Measurements from ENCODE around the gene SEC14L5.
"Not testable (repeated sequence)": the region's sequence is repeated elsewhere in the genome, so short reads cannot be mapped to it uniquely, and the experiment has no call there.

The SEC14L5 gene

DNA sequence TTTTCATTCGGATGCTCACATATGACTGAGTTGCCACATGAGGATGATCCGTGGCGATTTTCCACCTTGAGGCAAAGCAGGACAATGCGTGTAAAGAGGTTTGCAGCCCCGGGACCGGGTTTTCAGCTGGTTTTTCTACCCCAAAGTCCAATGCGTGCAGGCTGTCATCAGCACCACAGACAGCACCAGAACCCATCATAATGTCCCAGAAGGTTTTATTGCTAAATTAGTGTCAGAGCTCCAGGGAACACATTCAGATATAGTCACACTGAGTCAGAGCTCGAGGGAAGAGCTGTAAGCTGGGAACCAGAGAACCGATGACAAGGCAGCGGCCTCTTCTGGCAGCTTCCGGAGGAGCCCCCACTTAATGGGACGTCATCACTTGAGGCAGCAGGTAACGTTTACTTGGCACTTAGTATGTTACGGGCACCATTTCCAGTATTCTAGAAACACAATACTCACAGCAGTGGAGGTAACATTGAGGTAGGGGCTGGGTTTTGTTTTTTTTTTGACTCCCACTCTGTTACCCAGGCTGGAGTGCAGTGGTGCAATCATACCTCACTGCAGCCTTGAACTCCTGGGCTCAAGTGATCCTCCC, 84.5 kb downstream of the SEC14L5 start:
- DNase-seq, result no peak

DNA sequence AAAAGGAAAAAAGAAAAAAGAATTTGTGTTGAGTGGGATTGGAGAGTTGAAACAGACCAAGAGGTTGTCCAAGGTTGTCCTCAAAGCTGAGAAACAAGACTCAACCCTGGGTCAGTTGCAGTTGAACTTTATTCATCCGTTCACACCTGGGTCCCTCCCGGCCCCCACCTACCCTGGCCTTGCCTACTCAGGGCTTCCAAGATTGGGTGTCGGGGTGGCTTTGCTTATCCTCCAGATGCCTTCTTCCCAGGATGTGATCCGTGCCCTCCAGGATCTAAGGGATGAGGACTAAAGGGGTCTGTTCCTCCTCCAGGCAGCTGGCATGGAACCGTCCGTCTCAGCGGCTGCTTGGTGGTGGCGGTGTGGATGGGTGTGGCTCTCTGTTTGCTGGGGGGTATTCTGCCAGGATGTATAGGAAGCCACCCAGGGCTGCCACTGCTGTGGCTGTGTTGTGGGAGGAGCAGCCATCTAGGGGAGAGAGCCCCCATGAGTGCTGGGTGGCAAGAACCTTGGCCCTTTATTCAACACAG, 85.9 kb downstream of the SEC14L5 start:
- no peak for DNase-seq

DNA sequence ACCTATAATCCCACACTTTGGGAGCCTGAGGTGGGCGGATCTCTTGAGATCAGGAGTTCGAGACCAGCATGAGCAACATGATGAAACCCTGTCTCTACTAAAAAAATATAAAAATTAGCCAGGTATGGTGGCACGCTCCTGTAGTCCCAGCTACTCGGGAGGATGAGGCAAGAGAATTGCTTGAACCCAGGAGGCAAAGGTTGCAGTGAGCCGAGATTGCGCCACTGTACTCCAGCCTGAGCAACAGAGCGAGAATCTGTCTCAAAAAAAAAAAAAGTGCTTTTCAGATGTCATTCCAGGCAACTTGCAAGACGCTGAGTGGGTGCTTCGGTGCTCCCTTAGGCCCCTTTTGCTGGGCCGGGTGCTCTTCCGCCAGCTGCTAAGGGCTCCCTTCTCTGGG, 86.5 kb downstream of the SEC14L5 start:
- not testable (repeated sequence) for DNase-seq

DNA sequence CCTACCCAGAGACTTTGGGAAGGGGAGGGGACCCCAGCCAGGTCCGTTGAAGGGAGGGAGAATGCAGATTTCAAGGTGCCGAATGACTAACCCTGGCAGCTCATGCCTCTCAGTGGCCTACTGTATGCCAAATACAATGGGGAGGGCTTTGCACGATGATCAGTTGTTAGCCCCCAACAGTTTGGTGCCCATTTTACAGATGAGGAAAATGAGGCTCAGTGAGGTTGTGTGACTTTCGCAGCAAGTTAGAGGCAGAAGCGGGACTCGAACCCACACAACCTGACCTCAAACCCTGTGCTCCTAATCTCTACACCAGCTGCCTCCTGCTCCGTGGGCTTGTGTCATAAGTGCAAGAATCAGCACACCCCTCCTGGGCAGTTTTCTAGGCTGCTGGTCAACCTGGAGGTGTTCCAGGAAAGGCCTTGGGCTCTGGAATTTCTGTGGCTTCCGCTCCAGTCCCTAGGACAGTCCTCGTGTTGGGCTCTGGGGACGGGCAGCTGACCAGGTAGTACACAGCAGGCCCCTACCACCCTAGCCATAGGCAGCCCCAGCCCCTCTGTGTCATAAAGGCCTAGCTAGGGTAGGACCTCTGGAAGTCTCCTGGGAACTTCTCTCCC, 87.5 kb downstream of the SEC14L5 start:
- DNase-seq, result no peak

DNA sequence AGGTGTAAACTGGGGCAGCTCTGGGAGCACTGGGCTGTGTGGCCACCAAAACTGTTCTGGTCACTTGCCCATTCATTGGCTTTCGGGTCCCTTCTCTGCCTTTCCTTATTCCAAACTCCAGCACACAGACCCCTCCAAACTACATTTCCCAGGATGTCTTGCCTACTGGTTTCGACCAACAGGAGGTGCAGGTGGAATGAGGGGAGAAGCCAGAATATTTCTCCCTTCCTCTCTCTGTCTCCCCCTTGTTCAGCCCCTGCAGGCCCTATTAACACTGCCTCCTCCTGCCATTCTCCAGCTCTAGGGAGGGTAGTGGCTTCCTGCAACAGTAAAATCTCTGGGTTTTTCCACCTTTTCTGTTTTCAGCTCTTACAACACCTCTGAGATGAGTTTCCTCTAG, 88.8 kb downstream of the SEC14L5 start:
- DNase-seq, result no peak

DNA sequence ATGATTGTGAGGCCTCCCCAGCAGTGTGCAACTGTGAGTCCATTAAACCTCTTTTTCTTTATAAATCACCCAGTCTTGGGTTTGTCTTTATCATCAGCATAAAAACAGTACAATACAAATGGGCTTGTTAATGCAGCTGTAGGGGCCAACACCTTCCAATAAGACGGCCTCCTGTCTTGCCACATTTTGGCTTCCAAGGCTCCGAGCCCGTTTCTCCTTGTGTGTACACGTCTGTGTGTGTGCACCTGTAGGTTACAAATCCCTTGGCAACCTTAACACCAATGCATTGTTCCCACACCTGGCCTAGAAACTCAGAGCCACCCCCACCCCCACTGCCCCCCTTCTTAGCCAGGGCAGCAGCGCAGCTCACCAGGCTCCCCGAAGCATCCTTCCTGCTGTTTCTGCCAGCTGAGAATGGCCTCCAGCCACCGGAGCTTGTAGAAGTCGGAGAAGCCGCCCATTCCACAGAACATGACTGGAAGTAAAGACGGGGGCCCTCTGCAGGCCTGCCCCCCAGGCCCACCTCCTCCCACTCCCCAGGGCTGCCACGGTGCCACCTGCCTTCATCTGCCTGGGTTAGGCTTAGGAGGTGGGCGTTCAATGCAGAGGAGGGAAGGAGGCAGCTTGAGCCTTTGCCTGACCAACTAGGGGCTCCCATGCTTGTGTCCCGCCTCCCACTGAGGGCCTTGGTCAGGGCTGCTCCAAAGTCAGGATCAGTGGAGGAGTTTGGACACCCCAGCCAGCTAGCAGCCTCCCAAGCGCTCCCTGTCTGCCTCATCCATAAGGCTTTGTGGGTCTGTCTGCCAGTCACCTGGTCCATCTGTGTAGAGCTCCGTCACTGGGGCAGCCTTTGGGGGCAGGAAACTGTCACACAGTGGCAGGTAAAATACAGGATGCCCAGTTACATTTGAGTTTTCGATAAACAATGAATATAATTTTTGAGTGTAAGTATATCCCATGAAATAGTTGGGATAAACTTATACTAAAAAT, 97.0 kb downstream of the SEC14L5 start:
- DNase-seq, result no peak

DNA sequence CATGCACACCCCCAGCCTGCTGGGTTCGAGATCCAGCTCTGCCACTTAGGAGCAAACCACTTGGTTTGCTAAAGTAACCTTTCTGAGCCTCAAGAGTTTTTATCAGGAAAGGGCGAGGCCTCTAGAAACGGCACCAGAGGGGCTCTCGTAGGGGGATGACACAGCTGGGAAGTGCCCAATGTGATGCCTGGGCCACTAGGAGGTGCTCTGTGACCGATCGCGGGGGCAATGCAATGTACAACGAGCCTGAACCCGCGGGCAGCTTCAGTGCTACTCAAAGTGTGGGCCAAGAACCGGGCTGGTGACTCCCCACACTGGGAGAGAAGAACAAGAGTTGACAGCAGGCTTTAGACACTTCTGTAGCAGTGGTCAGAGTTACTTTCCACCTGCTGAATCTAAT, 98.2 kb downstream of the SEC14L5 start:
- DNase-seq, result peak; percentile 40

DNA sequence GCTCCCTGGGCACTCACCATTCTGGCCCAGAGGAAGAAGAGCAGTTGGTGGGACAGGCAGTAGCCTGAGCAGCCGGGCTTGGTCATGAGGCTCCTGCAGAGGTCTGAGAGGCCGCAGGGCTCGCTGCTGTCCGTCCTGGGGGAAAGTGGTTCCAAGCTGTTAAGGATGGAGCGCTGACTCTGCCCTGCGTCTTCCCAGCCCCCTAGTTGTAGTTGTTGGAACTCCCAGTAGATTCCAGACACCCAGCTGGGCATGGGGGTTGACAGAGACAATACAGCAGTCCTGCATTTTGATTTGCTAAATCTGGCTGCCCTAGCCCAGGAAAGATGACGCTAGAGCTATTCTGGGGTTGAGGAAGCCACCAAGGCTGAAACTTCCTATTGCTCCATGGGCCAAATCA, 100.3 kb downstream of the SEC14L5 start:
- no peak for DNase-seq

DNA sequence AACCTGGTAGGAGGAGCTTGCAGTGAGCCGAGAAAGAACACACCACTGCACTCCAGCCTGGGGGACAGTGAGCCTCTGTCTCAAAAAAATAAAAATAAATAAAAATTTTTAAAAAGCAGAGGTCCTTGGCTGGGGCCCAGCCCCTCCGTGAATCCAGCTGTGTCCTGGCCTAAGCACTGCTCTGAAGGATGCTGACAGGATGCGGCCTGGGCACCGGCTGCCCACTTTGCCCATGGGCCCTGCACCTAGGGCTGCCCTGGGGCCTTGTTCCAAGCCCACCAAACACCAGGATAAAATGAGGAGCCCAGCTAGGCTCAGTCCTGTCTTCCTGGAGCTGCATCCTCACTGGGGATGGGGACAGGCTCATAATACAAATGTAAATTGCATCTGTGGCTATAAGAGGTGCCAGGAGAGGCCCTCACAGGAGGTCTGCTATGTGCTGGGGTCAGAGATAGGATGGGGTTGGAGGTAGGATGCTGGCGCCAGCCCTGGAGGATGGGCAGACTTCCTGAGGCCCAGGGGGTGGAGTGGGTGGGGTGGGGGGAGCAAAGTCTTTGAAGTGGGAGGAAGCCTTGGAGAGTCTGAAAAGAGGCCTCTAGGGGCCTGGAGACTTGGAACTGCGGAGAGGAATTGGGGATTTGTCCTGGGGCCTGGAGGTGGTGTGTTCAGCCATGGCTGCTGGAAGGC, 101.4 kb downstream of the SEC14L5 start:
- DNase-seq, result no peak

DNA sequence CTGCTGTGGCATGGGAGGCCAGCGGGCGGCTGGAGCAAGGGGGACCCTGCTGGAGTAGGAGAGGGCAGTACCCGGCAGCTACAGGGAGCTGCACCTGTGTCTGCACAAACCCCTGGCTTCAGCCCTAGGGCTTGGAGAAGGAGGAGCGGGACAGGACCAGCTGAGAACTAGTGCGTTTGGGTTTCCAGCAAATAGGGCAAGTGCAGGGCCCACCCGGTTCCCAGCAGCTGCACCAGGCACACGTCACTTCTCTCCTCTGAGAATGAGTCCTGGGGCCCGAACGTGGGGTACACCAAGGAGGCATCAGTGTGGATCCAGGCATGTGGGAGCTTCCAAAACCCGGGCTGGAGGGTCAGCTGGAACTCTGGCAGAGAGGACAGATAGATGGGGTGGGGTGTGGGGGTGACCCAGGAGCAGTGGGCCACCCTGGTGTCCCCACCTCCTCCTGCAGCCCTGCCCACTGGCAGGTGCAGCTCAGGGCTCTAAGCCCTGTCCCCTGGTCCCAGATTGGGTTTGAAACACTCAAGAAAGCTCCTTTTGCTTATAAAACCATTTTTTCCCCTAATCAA, 102.0 kb downstream of the SEC14L5 start:
- DNase-seq, result no peak

DNA sequence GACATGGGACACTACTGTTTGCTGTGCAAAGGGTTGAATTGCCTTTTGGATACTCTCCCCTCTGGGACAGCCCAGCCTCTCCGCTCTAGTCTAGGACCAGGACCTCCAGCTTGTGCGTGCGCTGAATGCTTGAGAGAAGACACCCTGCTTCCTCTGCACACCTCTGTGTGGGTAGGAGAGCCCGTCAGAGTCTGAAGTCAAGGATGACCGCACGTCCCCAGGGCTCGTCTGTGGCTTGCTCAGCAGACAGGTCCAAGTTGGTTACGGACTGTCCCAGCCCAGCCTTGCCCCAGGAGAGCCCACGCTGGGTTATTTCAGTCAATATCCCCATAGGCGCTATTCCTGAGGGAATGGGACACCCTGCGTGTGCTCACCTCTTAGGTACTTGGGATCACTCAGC, 103.9 kb downstream of the SEC14L5 start:
- no peak for DNase-seq

DNA sequence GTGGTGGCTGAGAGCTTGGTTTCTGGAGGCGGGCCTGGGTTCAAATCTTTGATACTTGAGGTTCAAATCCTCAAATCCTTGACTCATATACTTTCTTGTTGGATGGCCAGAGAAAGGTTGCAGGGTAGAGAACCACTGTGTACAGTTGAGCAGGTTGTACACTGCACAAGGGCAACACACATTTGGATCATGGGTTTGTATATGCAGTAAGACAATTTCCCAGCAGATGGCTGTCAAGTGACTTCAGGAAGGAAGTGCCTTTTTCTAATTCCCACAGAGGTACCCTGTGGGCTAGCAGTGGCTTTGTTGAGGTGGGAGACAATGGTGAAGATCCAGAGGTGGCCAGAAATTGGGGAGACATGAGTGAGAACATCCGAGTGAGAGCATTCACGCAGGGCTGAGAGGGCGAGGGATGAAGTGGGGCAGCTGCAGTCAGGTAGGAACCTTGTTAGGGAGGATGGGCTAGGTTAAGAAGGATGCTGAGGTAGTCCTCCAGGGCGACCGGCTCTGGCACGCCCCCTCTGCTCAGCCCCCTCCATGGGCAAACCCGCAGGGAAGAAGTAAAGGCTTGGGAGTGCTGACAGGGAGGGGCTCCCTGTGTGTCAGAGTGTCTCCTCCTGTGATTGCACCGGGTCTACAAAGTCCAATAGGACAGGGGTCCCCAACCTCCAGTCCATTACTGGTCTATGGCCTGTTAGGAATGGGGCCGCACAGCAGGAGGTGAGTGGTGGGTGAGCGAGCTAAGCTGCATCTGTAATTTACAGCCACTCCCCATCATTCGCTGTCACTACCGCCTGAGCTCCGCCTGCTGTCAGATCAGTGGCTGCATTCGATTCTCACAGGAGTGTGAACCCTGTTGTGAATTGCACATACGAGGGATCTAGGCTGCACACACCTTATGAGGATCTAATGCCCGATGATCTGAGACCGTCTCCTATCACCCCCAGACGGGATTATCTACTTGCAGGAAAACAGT, 104.9 kb downstream of the SEC14L5 start:
- DNase-seq, result no peak

DNA sequence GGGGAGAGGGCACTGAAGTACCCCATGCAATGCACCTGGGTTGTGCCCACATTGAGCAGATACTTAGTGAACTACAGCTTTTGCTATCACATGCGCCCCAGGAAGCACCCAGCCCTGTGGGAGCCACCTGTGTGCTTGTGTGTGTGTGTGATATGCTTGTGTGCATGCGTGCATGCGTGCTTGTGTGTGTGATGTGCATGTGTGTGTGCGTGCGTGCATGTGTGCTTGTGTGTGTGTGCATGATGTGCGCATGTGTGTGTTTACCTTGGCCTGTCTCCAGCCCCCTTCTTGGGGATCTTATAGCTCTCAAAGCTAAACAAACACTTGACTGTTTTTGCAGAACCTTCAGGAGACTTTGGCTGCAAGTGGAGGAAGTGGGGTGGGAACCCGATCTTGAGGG, 106.8 kb downstream of the SEC14L5 start:
- no peak for DNase-seq

DNA sequence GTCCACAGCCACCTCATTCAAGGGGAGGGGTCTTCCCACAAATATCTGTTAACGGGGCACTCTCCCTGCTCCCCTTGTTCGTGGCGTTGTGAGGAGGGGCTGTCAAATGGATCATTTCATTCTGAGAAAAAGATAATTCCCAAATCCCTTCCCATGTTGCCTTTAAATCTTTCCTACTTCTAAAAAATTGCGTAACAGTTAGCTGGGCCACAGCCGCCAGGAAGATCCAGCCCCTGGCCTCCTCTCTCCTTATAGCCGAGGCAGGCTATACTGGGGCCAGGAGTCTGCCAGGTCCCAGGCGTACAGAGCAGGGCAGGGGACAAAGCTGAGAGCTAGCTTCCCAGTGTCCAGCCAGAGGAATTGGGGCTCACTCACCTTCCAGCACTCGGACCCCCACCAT, 107.2 kb downstream of the SEC14L5 start:
- no peak for DNase-seq

DNA sequence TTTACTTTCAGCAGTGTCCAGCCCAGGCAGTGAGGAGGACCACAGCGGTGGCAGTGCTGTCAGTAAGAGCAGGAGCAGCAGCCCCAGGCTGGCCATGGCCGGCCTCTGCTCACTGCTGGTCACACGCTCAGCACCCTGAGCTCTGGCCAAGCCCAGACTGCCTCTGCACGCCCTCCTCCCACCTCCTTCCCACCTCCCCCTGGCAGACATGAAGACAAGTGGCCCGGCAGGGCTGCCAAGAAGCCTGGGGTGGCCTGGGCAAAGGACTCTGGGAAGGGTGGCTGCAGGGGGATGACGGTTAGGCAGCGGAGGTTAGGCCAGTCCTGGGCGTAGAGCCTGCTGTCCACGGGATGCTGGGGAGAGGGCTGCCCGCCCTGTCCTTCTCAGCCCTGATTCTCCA, 107.7 kb downstream of the SEC14L5 start, which contains the start of gene C16orf89:
C16orf89 (minus strand) TSS at position 144 of the 400 bp plus-strand sequence; CDS start at position 96, 48 bp downstream.
- no peak for DNase-seq

DNA sequence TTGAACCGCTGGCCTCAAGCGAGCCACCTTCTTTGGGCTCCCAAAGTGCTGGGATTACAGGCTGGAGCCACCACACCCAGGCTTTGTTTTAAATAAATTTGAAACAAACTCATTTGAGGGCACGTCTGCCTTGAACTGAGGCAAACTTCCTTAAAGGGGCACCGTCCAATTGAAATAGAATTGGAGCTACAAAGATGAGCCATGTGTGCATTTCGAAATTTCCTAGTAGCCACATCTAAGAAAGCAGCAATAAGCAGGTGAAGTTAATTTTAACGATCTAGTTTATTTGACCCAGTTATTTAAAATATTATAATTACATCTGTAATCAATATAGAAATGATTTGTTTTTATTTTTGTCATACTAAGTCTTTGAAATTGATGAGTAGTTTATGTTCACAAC, 108.4 kb downstream of the SEC14L5 start:
- no peak for DNase-seq
